Osteoblast (primary cell): ENCODE data around the gene SAP30BP. TPM values are rescaled to one million over a fixed set of nuclear protein-coding genes. Genes with fewer than 3 reads are reported as not detected.

ENCODE experiments used
- DNase-seq: peaks from one replicate; pipeline ENCODE4 v3.0.0; 2011; ENCODE audit warnings: low spot score, mixed read lengths; ENCODE audit not compliant: insufficient read length; ENCODE audit errors: missing footprints
- H2AFZ ChIP-seq: 2 replicates; pipeline ENCODE4 v1.6.0; 2011; ENCODE audit warnings: mild to moderate bottlenecking, low read length
- H3K27ac ChIP-seq: 2 replicates; pipeline ENCODE4 v1.5.1; 2011; ENCODE audit warnings: mild to moderate bottlenecking, low read depth, low read length, moderate library complexity
- H3K27me3 ChIP-seq: 2 replicates; pipeline ENCODE4 v1.6.0; 2012; ENCODE audit warnings: mild to moderate bottlenecking, control low read depth, inconsistent platforms, low read length, moderate library complexity; ENCODE audit not compliant: insufficient read depth
- H3K36me3 ChIP-seq: 2 replicates; pipeline ENCODE4 v1.5.1; 2011; ENCODE audit warnings: mild to moderate bottlenecking, low read length, control low read depth, moderate library complexity; ENCODE audit not compliant: insufficient read depth
- H3K4me1 ChIP-seq: 2 replicates; pipeline ENCODE4 v1.5.1; 2011; ENCODE audit warnings: mild to moderate bottlenecking, low read length, control low read depth, moderate library complexity; ENCODE audit not compliant: insufficient read depth
- H3K4me2 ChIP-seq: 2 replicates; pipeline ENCODE4 v1.6.0; 2011; ENCODE audit warnings: mild to moderate bottlenecking, low read length; ENCODE audit not compliant: insufficient read depth
- H3K4me3 ChIP-seq: fragments of 200-600 bp; sonication (generic); 3 replicates; pipeline ENCODE4 v1.5.1; 2012; ENCODE audit warnings: mild to moderate bottlenecking, low read length, inconsistent platforms; ENCODE audit not compliant: insufficient read depth
- H3K79me2 ChIP-seq: 2 replicates; pipeline ENCODE4 v1.6.0; 2012; ENCODE audit warnings: mild to moderate bottlenecking, low read length, control low read depth, inconsistent platforms; ENCODE audit not compliant: insufficient read depth
- H3K9me3 ChIP-seq: 2 replicates; pipeline ENCODE4 v1.5.1; 2011; ENCODE audit warnings: low read depth, low read length, control low read depth
- H4K20me1 ChIP-seq: 2 replicates; pipeline ENCODE4 v1.6.0; 2012; ENCODE audit warnings: mild to moderate bottlenecking, low read length, control low read depth; ENCODE audit not compliant: insufficient read depth
- CTCF ChIP-seq: IDR thresholded peaks from 2 replicates; pipeline ENCODE4 v1.5.1; 2011; ENCODE audit warnings: mild to moderate bottlenecking, low read depth, low read length, moderate library complexity; ENCODE audit errors: extremely low read depth
- total RNA-seq: library from RNA; depleted of rRNA; stranded (reverse); fragments of >200 nt; gene quantifications from 2 replicates; pipeline ENCODE4 v1.2.3, GENCODE V29; 2012

Gene SAP30BP
- total RNA-seq, 1 donor = 48.1 TPM

- Histone ChIP-seq H3K27me3 (no peaks in the 10 kb centered on the region), H3K4me2 (no peak overlapping the region), H3K9me3 (no peaks in the 10 kb centered on the region), H3K79me2 (peaks cover 83% of the 10 kb centered on the region), H3K27ac (peak overlapping the region; percentile 63), H2AFZ (peak overlapping the region; percentile 18), H3K4me3 (no peak overlapping the region), H3K4me1 (peaks cover 75% of the 10 kb centered on the region), H4K20me1 (peaks cover 33% of the 10 kb centered on the region), H3K36me3 (peaks cover 4% of the 10 kb centered on the region)
- TF ChIP-seq CTCF = no peak
- DNase-seq = no peak
These were observed 21.2 kb downstream of the SAP30BP start for GRCh38 chr17:75688209-75688825.

GRCh38 chr17:75689441-75689873 is 22.3 kb downstream of the SAP30BP start:
- no peak overlapping the region for H3K27ac ChIP-seq
- peaks cover 27% of the 10 kb centered on the region for H4K20me1 ChIP-seq
- no peak for TF ChIP-seq CTCF
- H3K79me2 ChIP-seq = peaks cover 77% of the 10 kb centered on the region
- H3K4me3 ChIP-seq = no peak overlapping the region
- no peaks in the 10 kb centered on the region for H3K27me3 ChIP-seq
- no peak overlapping the region for H3K4me2 ChIP-seq
- H3K36me3 ChIP-seq = peaks cover 5% of the 10 kb centered on the region
- no peak for DNase-seq
- H3K4me1 ChIP-seq = peaks cover 75% of the 10 kb centered on the region
- no peak overlapping the region for H2AFZ ChIP-seq
- H3K9me3 ChIP-seq = no peaks in the 10 kb centered on the region

GRCh38 chr17:75691371-75691791 is 24.2 kb downstream of the SAP30BP start:
- peaks cover 71% of the 10 kb centered on the region for H3K4me1 ChIP-seq
- no peak for DNase-seq

More at GRCh38 chr17:75691371-75691791, 24.2 kb downstream of the SAP30BP start:
- TF ChIP-seq CTCF = no peak
- Histone ChIP-seq H2AFZ (no peak overlapping the region), H3K36me3 (peaks cover 19% of the 10 kb centered on the region), H3K27ac (no peak overlapping the region), H3K79me2 (peaks cover 77% of the 10 kb centered on the region), H3K27me3 (no peaks in the 10 kb centered on the region), H3K9me3 (no peaks in the 10 kb centered on the region), H4K20me1 (peaks cover 17% of the 10 kb centered on the region), H3K4me3 (no peak overlapping the region), H3K4me2 (peak overlapping the region; percentile 22)
